Measurements from ENCODE around the gene KLF3. TPM values are rescaled to one million over a fixed set of nuclear protein-coding genes. Genes with fewer than 3 reads are reported as not detected.

The KLF3 gene
- total and polyA plus RNA-seq, 2 donors from 2014 or later, result 9.3 to 87.7 TPM

GRCh38 chr4:38745881-38746280 is 81.9 kb downstream of the KLF3 start:
- TF ChIP-seq CTCF (IDR thresholded peaks at IDR 0.05; ENCODE audit: borderline replicate concordance, extremely low read depth, insufficient read depth), result no peak
- FAIRE-seq (no peak), DNase-seq (no peak)
- Histone ChIP-seq H3K27ac (ENCODE audit: low read depth in 2 of 2, low read length in 2 of 2) (no peak overlapping the region), H3K9ac (ENCODE audit: low read length in 3 of 3) (no peak overlapping the region), H3K4me3 (ENCODE audit: low read length in 3 of 3) (no peak overlapping the region), H3K4me1 (ENCODE audit: control insufficient read depth in 2 of 3, insufficient read depth in 2 of 3, low read depth in 1 of 3, low read length in 3 of 3) (peaks cover 0 to 2% (median 0%) of the 10 kb centered on the region in 3 donors), H3K36me3 (ENCODE audit: control insufficient read depth in 2 of 3, insufficient read depth in 3 of 3, low read length in 3 of 3) (no peaks in the 10 kb centered on the region), H3K27me3 (ENCODE audit: control insufficient read depth, insufficient read depth, low read length) (no peaks in the 10 kb centered on the region), H3K9me3 (ENCODE audit: control insufficient read depth in 2 of 3, insufficient read depth in 1 of 3, low read length in 3 of 3) (no peaks in the 10 kb centered on the region)
- intact Hi-C loops (cut with DNase I), result no loop called here

GRCh38 chr4:38747629-38748028 is 83.6 kb downstream of the KLF3 start:
- no peaks in the 10 kb centered on the region for H3K36me3 ChIP-seq (ENCODE audit: control insufficient read depth in 2 of 3, insufficient read depth in 3 of 3, low read length in 3 of 3)
- peaks cover 0 to 6% (median 0%) of the 10 kb centered on the region in 3 donors for H3K4me1 ChIP-seq (ENCODE audit: control insufficient read depth in 2 of 3, insufficient read depth in 2 of 3, low read depth in 1 of 3, low read length in 3 of 3)
- FAIRE-seq (no peak), DNase-seq (no peak)
- H3K9me3 ChIP-seq (ENCODE audit: control insufficient read depth in 2 of 3, insufficient read depth in 1 of 3, low read length in 3 of 3), result no peaks in the 10 kb centered on the region
- H3K27me3 ChIP-seq (ENCODE audit: control insufficient read depth, insufficient read depth, low read length), result no peaks in the 10 kb centered on the region
- intact Hi-C loops (cut with DNase I), result no loop called here
- H3K9ac ChIP-seq (ENCODE audit: low read length in 3 of 3), result no peak overlapping the region
- no peak for TF ChIP-seq CTCF (IDR thresholded peaks at IDR 0.05; ENCODE audit: borderline replicate concordance, extremely low read depth, insufficient read depth)
- no peak overlapping the region for H3K27ac ChIP-seq (ENCODE audit: low read depth in 2 of 2, low read length in 2 of 2)
- H3K4me3 ChIP-seq (ENCODE audit: low read length in 3 of 3), result no peak overlapping the region

GRCh38 chr4:38749336-38749735 is 85.3 kb downstream of the KLF3 start:
- intact Hi-C loops (cut with DNase I), result no loop called here
- Histone ChIP-seq H3K27ac (ENCODE audit: low read depth in 2 of 2, low read length in 2 of 2) (no peak overlapping the region), H3K9me3 (ENCODE audit: control insufficient read depth in 2 of 3, insufficient read depth in 1 of 3, low read length in 3 of 3) (peaks cover 0 to 1% (median 0%) of the 10 kb centered on the region in 3 donors), H3K36me3 (ENCODE audit: control insufficient read depth in 2 of 3, insufficient read depth in 3 of 3, low read length in 3 of 3) (no peaks in the 10 kb centered on the region), H3K9ac (ENCODE audit: low read length in 3 of 3) (no peak overlapping the region), H3K27me3 (ENCODE audit: control insufficient read depth, insufficient read depth, low read length) (no peaks in the 10 kb centered on the region), H3K4me1 (ENCODE audit: control insufficient read depth in 2 of 3, insufficient read depth in 2 of 3, low read depth in 1 of 3, low read length in 3 of 3) (peaks cover 7 to 14% (median 7%) of the 10 kb centered on the region in 3 donors), H3K4me3 (ENCODE audit: low read length in 3 of 3) (no peak overlapping the region)
- DNase-seq (no peak), FAIRE-seq (no peak)
- TF ChIP-seq CTCF (IDR thresholded peaks at IDR 0.05; ENCODE audit: borderline replicate concordance, extremely low read depth, insufficient read depth), result no peak

Other genes with a start within 250 kb of the KLF3 start
- 2.0 TPM for gene TLR10, start 118.8 kb downstream of the KLF3 start, total RNA-seq
- gene TLR10, start 118.8 kb downstream of the KLF3 start, polyA plus RNA-seq (ENCODE audit: insufficient read depth, low read depth, low replicate concordance), result 0.11 TPM
- gene TLR1, start 140.6 kb downstream of the KLF3 start, total RNA-seq, result 18.0 TPM
- 1.8 TPM for gene TLR1, start 140.6 kb downstream of the KLF3 start, polyA plus RNA-seq (ENCODE audit: insufficient read depth, low read depth, low replicate concordance)
- 6.1 TPM for gene TLR6, start 192.6 kb downstream of the KLF3 start, total RNA-seq
- gene TLR6, start 192.6 kb downstream of the KLF3 start, polyA plus RNA-seq (ENCODE audit: insufficient read depth, low read depth, low replicate concordance), result 0.62 TPM
- gene FAM114A1, start 203.6 kb downstream of the KLF3 start, total RNA-seq, result 31.1 TPM
- gene FAM114A1, start 203.6 kb downstream of the KLF3 start, polyA plus RNA-seq (ENCODE audit: insufficient read depth, low read depth, low replicate concordance), result 10.8 TPM

Data from kidney (tissue), 14 donors.